ENCODE measurements around the gene SZT2.
A peak's percentile ranks its signal among the peaks of the same experiment; 100 is the strongest.

SZT2 gene

DNA sequence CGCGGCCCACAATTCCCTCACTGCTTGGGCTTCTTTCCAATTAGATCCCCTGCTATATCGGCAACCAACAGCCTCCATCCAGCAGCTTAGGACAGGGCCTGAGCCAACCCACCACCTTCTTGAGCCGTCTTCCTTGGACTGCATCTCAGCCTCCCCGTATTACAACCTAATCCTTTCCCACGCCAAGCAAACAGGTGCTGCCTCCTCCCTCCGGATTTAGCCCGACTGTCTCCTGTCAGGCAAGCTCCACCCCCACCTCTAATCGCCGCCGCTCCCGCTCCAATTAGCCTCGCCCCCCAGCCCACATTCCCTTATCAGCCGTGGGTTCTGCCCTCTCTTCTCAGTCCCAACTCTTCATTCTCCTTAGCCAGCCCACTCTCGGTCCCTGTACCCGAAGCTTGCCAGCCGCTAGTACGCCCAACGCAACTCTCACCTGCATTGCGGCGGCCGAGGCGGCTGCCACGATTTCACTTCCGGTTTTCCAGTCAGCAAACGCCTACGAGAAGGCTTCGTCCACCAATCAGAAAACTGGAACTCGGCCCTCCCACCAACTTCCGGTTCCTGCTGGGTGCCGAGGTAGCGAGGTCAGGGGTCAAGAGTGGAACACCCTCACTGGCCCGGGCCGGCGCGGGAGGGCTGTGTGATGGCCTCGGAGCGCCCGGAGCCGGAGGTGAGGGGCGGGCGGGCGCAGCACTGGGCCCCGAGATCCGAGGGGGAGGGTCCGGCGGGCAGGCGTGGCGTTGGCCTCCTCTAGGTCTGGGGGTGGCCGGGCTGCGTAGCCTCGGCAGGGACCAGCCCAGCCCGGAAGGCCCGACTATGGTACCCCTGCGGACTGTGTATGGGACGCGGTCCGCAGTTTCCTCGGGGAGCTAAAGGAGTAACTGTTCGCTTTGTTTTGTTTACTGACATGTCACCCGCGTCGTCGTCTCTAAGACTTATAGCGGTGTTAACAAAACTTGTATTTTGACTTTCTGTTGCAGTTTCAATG is at the start of gene SZT2, which contains the start of gene MED8:
Gene SZT2 (plus strand): TSS at position 574 of the 988 bp plus-strand sequence. CDS start 70 bp downstream, at position 644.
Gene MED8 (minus strand): TSS at position 475 of the 988 bp plus-strand sequence. CDS start 36 bp downstream, at position 439.
- DNase-seq, result peak; percentile 66 to 98 (median 91)

DNA sequence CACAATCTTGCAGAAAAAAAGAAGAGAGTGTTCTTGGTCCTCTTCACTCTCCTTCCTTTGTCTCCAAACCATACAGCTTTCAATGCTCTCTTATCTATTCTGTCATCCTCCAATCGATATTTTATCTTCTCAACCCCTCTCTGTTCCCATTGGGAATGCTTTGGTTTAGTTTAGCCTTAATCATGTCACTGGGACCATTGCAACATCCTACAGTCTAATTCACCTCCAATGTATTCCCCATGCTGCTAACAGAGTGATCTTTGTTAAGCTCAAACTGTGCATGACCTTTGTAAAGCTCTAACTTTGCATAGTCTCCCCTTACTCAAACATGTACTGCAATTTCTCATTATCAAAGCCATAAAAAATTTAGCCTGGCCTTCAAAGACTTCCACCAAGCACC is 49.1 kb upstream of the SZT2 start:
- DNase-seq, result no peak

DNA sequence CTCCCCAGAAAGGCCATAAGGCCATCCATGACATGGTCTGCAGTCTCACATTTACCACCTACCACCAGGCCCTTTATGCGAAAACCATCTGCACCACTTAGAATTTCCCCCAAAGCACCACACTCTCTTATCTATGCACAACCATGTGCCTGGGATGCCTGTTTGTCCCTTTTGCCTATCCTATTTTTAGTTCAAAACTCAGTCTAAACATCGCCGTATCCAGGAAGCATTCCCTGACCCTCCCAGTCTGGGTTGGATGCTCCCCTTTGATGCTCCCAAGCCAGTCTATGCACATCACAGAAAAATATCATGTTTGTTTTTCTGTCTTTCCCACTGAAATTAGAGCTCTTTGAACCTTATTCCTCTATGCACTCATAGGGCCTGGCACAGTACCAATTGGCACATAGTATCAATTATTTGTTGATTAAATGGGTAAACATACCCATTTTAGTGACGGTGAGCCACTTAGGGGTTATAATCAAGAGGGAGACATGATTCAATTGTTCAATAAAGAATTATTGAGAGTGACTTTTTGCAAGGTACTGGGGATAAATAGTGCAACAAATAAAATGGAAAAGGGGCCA is 45.3 kb upstream of the SZT2 start:
- no peak for DNase-seq

DNA sequence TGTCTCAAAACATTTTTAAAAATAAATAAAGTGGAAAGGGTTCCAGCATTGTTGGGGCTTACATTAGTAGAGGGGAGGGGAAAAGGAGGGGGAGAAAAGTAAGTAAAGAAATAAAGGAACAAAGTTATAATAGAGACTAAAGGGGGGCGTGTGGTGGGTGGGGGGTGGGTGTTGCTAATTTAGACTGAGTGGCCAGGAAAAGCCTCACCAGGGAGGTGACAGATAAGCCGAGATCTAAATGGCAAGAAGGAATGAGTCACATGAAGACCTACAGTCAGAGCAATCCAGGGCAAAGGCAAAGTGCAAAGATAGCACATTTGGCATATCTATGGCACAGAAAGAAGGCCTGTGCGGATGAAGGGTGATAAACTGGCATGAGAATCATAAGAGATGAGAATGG is 44.6 kb upstream of the SZT2 start:
- DNase-seq, result no peak

DNA sequence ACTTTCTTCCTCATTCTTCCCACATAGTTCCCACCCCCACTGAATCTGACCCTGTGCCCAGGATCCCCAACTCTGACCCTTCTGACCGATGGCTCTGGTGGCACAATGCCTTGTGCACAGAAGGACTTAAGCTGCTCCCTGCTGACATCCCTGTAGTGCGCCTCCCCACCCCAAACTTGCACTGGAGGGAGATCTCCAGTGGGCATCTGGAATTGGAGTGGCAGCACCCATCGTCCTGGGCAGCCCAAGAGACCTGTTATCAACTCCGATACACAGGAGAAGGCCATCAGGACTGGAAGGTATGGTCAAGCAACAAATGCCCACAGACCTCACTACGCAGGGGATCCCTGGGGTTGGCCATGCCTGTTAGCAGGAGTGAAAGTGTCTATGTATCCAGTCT is 43.1 kb upstream of the SZT2 start:
- DNase-seq, result no peak

DNA sequence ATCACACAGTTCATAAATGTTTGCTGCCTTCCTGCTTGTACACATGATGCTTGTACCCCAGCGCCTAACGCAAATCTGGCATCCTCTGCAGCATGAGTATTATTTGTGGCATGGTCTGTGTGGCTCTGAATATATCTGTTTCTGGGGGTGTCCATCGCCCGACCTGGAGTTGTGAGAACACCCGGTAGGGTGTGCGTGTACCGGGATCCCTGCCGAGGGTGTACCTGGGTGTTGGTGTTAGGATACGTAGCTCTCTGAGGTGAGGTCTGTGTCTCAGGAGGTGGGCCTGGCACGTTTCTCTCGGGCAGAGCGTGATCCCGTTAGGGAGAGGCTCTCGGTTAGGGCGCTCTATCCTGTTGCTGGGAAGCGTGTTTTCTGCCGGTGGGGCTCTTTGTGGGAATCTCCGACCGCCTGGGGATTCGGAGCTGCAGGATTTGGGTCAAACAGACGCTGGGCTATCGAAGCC is 41.3 kb upstream of the SZT2 start:
- peak in 11 of 51 donors; percentile 26 to 76 (median 52) for DNase-seq

DNA sequence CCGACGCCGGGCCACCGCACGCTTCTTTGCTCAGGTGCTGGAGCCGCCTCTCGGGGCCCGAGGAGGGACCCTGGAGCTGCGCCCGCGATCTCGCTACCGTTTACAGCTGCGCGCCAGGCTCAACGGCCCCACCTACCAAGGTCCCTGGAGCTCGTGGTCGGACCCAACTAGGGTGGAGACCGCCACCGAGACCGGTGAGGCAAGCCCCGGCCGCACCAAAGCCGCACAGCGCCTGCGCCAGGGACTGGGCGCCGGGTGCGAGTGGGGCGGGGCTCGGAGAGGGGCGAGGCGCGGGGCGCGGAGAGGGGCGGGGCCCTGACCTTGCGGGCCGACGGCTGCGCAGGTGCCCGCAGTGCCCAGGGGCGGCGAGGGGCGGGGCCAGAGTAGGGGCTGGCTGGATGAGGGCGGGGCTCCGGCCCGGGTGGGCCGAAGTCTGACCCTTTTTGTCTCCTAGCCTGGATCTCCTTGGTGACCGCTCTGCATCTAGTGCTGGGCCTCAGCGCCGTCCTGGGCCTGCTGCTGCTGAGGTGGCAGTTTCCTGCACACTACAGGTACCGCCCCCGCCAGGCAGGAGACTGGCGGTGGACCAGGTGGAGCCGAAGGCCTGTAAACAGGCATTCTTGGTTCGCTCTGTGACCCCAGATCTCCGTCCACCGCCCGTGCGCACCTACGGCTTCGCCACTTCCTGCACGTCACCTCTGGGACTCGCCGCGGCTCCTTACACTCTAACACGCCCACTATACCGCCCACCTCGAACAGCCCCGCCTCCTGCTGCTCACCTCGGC is 40.7 kb upstream of the SZT2 start:
- DNase-seq, result peak in 43 of 51 donors; percentile 16 to 80 (median 54)

DNA sequence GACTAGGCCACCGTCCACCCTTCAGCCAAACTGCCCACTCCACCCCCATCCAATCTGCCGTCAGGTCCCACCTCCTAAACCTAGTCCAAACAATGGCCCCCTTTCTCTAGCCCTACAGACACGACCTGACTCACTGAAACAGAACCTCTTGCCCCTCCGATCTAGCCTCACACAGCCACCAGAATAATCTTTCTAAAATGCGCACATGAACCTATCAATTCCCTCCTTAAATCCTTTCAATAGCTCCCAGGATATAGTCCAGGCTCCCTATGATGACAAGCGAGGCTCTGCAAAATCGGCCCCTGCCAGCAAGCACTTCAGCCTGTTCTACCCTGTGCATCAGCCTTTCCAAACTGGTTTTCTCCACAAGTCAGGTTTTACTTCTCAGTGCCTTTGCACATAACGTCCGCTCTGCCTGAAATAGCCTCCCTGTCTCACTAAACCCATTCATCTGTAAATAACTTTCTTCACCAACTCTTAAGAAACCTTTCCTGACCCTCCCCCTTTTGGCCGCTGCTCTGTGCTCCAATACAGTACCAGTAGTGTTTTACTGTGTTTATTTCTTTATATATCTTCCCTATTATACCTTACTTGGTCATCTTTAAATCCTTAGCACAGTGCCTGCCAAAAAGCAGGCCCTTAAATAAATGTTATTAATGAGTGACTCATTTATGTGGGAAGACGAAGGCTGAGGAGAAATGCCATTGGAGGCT is 39.9 kb upstream of the SZT2 start:
- peak in 3 of 51 donors; percentile 36 to 68 (median 42) for DNase-seq

DNA sequence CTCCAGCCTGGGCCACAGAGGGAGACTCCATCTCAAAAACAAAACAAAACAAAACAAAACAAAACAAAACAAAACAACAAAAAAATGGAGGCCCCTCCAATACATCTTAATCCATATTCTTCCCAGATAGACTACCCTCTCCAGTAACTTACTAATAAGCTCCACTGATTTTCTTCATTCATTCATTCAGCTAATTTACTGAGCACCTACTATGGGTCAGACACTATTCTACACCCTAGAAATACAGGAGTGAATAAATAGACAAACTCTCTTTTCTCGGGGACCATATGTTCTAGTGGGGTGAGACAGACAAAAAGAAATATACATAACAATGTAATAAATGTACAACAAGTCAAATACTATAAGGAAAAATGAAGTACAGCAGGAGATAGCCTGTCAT is 38.7 kb upstream of the SZT2 start:
- DNase-seq, result no peak

DNA sequence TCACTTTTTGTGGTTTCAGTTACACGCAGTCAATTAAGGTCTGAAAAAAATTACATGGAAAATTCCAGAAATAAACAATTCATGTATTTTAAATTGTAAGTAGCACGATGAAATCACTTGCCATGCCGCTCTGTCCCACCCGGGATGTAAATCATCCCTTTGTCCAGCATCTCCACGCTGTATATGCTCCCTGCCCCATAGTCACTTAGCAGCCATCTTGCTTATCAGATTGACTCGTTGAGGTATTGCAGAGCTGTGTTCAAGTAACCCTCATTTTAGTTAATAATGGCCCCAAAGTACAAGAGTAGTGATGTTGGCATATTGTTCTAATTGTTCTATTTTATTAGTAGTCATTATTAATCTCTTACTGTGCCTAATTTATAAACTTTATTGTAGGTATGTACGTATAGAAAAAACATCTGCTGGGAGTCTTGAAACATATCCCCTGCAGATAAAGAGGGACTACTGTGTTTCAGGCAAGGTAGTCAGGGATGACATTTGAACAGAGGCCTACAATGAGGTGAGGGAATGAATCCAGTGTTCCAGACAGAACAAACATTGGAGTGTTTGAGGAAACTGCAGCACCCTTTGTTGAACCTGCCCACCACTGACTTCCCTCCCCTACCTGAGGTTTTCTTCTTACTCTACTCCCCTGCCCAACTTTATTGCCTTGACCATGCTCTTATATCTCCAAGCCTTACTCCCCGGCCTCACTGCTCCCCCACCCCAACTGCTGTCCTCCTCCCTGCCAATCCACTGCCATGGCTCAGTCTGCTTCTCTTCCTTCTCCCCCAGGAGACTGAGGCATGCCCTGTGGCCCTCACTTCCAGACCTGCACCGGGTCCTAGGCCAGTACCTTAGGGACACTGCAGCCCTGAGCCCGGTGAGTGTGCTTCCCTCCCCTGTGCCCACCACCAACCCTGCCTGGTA is 38.0 kb upstream of the SZT2 start:
- no peak for DNase-seq

DNA sequence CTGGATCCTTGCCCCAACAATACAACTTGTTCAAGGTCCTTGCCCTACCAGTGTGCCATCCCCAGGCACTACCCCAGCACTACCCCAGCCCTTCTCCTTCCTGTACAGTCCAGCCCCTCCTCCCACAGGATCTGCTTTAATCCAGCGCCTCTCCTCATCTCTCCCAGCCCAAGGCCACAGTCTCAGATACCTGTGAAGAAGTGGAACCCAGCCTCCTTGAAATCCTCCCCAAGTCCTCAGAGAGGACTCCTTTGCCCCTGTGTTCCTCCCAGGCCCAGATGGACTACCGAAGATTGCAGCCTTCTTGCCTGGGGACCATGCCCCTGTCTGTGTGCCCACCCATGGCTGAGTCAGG is 37.4 kb upstream of the SZT2 start:
- no peak for DNase-seq

DNA sequence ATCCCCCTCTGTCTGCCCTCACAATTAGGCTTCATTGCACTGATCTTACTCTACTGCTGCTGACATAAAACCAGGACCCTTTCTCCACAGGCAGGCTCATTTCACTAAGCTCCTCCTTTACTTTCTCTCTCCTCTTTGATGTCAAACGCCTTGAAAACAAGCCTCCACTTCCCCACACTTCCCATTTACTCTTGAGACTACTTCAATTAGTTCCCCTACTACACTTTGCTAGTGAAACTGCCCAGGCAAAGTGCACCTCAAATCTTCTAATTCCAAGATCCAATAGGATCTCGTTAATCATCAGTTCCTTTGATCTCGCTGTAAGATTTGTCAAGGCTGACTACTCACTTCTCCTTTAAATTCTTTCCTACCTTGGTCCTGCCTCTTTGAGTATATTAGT is 36.8 kb upstream of the SZT2 start:
- DNase-seq, result no peak

DNA sequence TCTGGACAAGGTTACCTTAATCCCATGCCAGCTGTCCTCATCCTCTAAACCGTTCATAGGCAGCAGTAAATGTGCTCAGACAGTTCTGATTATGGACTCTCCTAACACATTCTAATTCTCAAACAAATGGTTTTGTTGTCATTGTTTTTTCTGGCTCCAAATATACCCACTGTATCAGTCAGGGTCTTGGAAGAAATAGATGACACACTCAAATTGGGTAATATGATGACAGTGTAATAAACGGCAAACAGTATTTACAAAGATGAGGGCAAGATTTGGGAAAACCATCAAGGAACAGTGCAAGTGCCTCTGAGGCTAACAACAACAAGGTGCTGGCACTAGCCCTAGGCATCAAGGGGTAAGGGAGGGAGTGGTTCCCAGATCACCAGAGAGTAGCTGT is 35.2 kb upstream of the SZT2 start:
- no peak for DNase-seq

DNA sequence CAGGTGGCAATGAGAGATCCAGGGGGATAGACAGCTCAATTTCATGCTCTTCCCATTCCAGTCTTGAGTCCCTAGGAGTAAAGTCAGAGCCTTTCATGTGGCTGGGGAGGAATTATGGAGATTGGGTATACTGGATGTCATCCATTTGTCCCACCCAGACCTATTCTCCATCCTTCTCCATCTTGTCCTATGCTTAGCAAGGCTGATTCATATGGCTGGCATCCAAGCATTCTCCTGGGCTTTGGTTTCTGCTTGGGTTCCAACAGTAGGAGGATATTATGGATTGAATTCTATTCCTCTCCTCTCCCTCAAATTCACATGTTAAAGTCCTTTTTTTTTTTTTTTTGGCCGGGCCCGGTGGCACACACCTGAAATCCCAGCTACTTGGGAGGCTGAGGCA is 34.8 kb upstream of the SZT2 start:
- DNase-seq, result no peak

DNA sequence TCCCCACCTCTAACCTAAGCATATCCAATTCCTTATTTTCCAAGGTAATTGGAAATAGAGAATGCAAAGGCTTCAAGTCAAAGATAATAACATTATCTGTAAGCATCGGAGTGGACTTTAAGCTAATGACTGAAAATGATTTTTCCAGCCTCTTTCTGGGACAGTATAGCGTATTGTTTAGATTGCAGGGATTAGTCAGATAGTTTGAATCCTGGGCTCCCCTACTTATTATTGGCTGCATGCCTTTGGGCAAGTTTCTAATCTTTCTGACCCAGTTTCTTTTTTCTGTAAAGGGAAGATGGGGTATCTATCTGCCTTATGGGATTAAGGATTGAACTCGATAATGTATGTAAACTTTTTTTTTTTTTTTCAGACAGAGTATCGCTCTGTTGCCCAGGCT is 32.4 kb upstream of the SZT2 start:
- no peak for DNase-seq

DNA sequence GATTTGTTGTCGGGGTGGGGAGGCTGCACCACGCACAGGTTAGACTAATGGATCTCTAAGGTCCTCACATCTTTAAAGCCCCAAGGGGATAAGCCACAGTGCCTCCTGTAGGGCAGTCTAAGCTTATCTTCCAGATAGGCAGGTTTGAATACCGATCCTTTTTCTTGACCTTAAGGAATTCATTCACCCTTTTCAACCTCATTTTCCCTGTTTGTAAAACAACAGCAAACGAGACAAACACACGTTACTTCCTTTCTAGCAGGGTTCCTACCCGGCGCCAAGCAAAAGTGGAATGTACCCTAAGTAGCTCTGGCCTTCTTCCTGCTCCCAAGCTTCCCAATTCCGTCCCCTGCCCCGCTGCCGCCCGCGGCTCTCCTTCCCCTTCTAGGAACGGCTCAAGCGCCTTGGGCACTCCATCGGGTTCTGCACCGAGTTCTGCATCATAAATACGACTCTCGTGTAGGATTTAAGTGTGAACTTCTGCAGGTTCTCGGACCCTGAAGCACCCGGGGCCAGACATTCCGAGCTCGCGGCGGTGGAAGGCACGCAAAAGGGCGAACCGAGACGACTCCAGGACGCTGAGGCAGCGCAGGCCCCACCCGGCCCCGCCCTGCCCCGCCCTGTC is 31.5 kb upstream of the SZT2 start:
- DNase-seq, result peak in 4 of 51 donors; percentile 29 to 74 (median 54)

DNA sequence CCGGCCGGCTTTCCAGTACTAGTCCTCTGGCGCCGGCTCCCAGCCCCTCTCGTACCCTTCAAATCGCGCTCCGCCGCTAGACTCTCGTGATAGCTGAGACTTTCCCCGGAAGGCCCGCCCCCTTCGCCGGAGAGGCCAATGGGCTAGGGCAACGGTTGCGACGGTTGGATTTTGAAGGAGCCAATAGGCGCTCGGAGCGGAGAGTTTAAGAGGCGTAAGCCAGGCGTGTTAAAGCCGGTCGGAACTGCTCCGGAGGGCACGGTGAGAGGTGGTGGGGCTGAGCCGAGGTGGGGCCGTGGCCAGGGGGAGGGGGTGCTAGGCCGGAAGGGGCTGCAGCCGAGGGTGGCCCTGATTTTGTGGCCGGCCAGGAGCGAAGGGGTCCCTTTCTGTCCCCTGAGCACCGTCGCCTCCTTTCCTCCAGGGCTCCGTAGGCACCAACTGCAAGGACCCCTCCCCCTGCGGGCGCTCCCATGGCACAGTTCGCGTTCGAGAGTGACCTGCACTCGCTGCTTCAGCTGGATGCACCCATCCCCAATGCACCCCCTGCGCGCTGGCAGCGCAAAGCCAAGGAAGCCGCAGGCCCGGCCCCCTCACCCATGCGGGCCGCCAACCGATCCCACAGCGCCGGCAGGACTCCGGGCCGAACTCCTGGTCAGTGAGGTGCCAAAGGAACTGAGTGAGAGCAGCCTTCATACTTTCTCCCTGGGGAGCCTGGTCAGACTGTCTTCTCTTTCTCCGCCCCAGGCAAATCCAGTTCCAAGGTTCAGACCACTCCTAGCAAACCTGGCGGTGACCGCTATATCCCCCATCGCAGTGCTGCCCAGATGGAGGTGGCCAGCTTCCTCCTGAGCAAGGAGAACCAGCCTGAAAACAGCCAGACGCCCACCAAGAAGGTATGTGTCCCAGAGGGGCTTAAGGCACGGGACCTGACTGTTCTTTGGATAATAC is 30.7 kb upstream of the SZT2 start, which contains the start of gene CDC20:
Gene CDC20 (plus strand): TSS at position 236 of the 948 bp plus-strand sequence. CDS start 235 bp downstream, at position 471.
- peak; percentile 50 to 99 (median 93) for DNase-seq

DNA sequence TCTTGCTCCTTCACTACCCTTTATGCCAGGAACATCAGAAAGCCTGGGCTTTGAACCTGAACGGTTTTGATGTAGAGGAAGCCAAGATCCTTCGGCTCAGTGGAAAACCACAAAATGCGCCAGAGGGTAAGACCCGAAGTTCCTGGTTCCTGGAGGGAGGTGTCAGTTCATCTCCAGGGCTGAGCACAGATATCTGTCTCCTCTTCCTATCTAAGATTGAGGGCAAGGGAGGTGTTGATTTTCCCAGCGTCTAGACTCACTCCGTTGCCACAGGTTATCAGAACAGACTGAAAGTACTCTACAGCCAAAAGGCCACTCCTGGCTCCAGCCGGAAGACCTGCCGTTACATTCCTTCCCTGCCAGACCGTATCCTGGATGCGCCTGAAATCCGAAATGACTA is 30.0 kb upstream of the SZT2 start:
- DNase-seq, result no peak
